Lower lobe of right lung (tissue), 2 donors: ENCODE measurements around the gene SDHA. TPM values are rescaled to one million over a fixed set of nuclear protein-coding genes. Genes with fewer than 3 reads are reported as not detected.
"Not testable (repeated sequence)": the region's sequence is repeated elsewhere in the genome, so short reads cannot be mapped to it uniquely, and the experiment has no call there.

ENCODE experiments used
- ATAC-seq, 2 donors: fragments of 200-7000 bp; cut with Tn5 transposase; one replicate each; pipeline ENCODE4 v1.9.1; 2020 to 2022; ENCODE audit warnings: mild to moderate bottlenecking in 2 of 2, moderate library complexity in 2 of 2
- DNase-seq: peaks from one replicate; pipeline ENCODE4 v3.0.0-alpha.2; 2020
- H3K27ac ChIP-seq: fragments of 200-600 bp; one replicate; pipeline ENCODE4 v1.8.0; 2022
- H3K27me3 ChIP-seq: fragments of 200-600 bp; one replicate; pipeline ENCODE4 v1.8.0; 2022; ENCODE audit warnings: low read depth
- H3K36me3 ChIP-seq: fragments of 200-600 bp; one replicate; pipeline ENCODE4 v1.8.0; 2022; ENCODE audit warnings: mild to moderate bottlenecking
- H3K4me1 ChIP-seq: fragments of 200-600 bp; one replicate; pipeline ENCODE4 v1.8.0; 2022
- H3K4me3 ChIP-seq: fragments of 200-600 bp; one replicate; pipeline ENCODE4 v1.8.0; 2022; ENCODE audit warnings: mild to moderate bottlenecking
- H3K9me3 ChIP-seq: fragments of 200-600 bp; one replicate; pipeline ENCODE4 v1.8.0; 2022
- CTCF ChIP-seq: fragments of 200-600 bp; IDR thresholded peaks from one replicate; pipeline ENCODE4 v1.8.0; 2022; ENCODE audit warnings: antibody characterized with exemption, mild to moderate bottlenecking
- intact Hi-C: fragments of 100-400 bp; cut with DNase I; formaldehyde crosslinking; loops from one replicate; pipeline ENCODE4 v1.11.0; 2022
- long read RNA-seq: library from polyadenylated mRNA; unstranded; transcript quantifications from one replicate; pipeline ENCODE4 v2.0.0, GENCODE V29; 2021
- total RNA-seq: library from RNA; stranded (reverse); fragmentation: NEBNext Ultra II Directional; extraction: Animal tissue kit (Norgen Biotek cat#: 25700); gene quantifications from one replicate; pipeline ENCODE4 v1.2.1, GENCODE V29; 2021
- donor health status: DM: no; HTN: yes; CAD: no; lungs with severe emphysema.

The SDHA gene
- 89.6 TPM for total RNA-seq
- long read RNA-seq, transcript SDHA-201 (15 exons, 2,390 nt), result major isoform, 112 of 222 reads
- long read RNA-seq, transcript SDHA-204 (13 exons, 2,067 nt), result minor isoform, 7 of 222 reads
- long read RNA-seq, partial matches to known transcripts, result 30 of 222 reads
- long read RNA-seq, other reads (novel, unspliced or antisense), result 67 of 222 reads

GRCh38 chr5:217494-218456 lies at the start of gene SDHA, which contains the start of gene CCDC127:
Gene SDHA (plus strand): TSS chr5:218320. CDS start chr5:218356, 36 bp downstream.
Gene CCDC127 (minus strand): TSS chr5:218153. CDS start chr5:216849, 1,304 bp downstream.
- ATAC-seq, result peak; percentile 98 to 99
- TF ChIP-seq CTCF, result peak; percentile 42
- peak; percentile 97 for DNase-seq
- peak within 1 kb of the TSS; percentile 93 for H3K27ac ChIP-seq
- intact Hi-C loops, H3K9me3 ChIP-seq, H3K36me3 ChIP-seq, H3K27me3 ChIP-seq: not testable (repeated sequence)
- H3K4me1 ChIP-seq, result peaks cover 37% of the 10 kb centered on the region
- peak within 1 kb of the TSS; percentile 71 for H3K4me3 ChIP-seq

GRCh38 chr5:169071-169727 lies 48.9 kb upstream of the SDHA start:
- Histone ChIP-seq H3K36me3 (no peaks in the 10 kb centered on the region), H3K4me1 (peaks cover 14% of the 10 kb centered on the region), H3K27ac (no peak overlapping the region), H3K27me3 (no peaks in the 10 kb centered on the region), H3K9me3 (no peaks in the 10 kb centered on the region), H3K4me3 (no peak overlapping the region)
- peak; percentile 77 for DNase-seq
- no peak for TF ChIP-seq CTCF
- intact Hi-C loops, result no loop called here
- ATAC-seq, result peak; percentile 49 to 60

GRCh38 chr5:169728-170094 lies 48.4 kb upstream of the SDHA start:
- no peak overlapping the region for H3K4me3 ChIP-seq
- peaks cover 14% of the 10 kb centered on the region for H3K4me1 ChIP-seq
- DNase-seq (no peak), ATAC-seq (no peak)
- no peaks in the 10 kb centered on the region for H3K27me3 ChIP-seq
- no peaks in the 10 kb centered on the region for H3K9me3 ChIP-seq
- intact Hi-C loops, result no loop called here
- no peak overlapping the region for H3K27ac ChIP-seq
- H3K36me3 ChIP-seq, result no peaks in the 10 kb centered on the region
- TF ChIP-seq CTCF, result no peak

- TF ChIP-seq CTCF, result no peak
- DNase-seq (peak; percentile 37), ATAC-seq (no peak)
- Histone ChIP-seq H3K36me3 (no peaks in the 10 kb centered on the region), H3K4me3 (no peak overlapping the region), H3K9me3 (no peaks in the 10 kb centered on the region), H3K27me3 (no peaks in the 10 kb centered on the region), H3K27ac (no peak overlapping the region), H3K4me1 (peaks cover 14% of the 10 kb centered on the region)
- intact Hi-C loops, result no loop called here
Measured at GRCh38 chr5:170971-171800, 46.9 kb upstream of the SDHA start.
